ENCODE measurements around the gene TRIM36.

TRIM36 gene

DNA sequence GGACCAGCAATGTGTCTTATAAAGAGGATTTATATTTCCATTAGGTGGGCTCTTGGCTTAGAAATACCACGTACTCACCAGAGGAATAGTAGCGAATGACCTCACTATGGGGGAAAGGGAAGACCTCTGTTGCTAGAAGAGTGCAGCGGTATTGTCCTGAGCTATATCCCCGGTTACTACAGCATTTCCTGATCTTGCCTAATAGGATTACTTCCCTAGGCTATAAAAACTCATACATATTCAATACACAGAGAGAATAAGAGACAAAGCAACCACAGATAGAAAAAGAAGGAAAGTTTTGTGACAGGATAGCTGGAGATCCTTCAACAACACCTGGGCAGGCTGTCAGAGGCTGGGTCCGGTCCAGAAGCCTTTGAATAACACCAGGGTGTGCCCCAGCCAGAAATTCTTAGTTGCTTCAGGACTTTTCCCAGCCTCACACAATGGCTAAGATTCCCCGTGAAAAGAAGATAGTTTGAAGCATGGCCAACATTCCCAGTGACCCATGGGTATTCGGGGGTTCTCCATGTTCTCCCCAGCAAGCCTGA, 85.4 kb downstream of the TRIM36 start:
- no peak overlapping the region for H3K4me3 ChIP-seq (ENCODE audit: low read depth, low read length)
- TF ChIP-seq, protein P1, sequence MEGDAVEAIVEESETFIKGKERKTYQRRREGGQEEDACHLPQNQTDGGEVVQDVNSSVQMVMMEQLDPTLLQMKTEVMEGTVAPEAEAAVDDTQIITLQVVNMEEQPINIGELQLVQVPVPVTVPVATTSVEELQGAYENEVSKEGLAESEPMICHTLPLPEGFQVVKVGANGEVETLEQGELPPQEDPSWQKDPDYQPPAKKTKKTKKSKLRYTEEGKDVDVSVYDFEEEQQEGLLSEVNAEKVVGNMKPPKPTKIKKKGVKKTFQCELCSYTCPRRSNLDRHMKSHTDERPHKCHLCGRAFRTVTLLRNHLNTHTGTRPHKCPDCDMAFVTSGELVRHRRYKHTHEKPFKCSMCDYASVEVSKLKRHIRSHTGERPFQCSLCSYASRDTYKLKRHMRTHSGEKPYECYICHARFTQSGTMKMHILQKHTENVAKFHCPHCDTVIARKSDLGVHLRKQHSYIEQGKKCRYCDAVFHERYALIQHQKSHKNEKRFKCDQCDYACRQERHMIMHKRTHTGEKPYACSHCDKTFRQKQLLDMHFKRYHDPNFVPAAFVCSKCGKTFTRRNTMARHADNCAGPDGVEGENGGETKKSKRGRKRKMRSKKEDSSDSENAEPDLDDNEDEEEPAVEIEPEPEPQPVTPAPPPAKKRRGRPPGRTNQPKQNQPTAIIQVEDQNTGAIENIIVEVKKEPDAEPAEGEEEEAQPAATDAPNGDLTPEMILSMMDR (IDR thresholded peaks at IDR 0.05; ENCODE audit: control insufficient read depth, extremely low read depth, insufficient read depth) = no peak
- DNase-seq (ENCODE audit: low read depth) = no peak

DNA sequence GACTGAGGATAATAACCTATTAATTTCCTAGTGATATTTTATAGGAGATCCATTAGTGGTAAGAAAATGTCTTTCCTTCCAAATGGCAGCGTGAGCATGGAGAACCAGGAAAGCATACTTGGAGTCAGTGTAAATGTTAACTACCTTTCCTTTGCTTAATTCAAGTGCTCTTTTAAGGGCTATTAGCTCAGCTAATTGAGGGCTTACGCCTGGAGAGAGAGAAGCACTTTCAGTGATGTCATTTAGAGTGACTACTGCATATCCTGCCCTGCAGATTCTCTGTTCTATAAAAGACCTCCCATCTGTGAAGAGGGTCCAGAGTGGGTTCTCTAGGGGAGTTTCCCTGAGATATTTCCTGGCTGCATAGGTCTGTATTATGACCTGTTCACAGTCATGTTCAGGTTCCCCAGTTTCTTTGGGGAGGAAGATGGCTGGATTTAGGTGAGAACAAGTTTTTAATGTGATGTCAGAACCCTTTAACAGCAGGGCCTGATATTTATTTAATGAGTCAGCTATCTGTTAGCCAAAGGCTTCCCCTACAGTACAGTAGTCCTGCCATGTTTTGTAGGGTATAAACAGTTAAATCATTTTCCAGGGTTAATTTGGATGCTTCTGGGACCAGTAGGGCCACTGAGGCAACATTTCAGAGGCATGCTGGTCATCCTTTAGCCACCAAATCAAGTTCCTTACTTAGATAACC, 89.6 kb downstream of the TRIM36 start:
- no peak overlapping the region for H3K4me3 ChIP-seq (ENCODE audit: low read depth, low read length)
- DNase-seq (ENCODE audit: low read depth) = no peak
- TF ChIP-seq, protein P1 (IDR thresholded peaks at IDR 0.05; ENCODE audit: control insufficient read depth, extremely low read depth, insufficient read depth) = no peak
